Muscle of leg (tissue), 11 donors: ENCODE measurements around the gene LCE2D. TPM values are rescaled to one million over a fixed set of nuclear protein-coding genes. Genes with fewer than 3 reads are reported as not detected.
"Not testable (repeated sequence)": the region's sequence is repeated elsewhere in the genome, so short reads cannot be mapped to it uniquely, and the experiment has no call there.

ENCODE experiments used
- DNase-seq: peaks from one replicate; pipeline ENCODE4 v3.0.0; 2013
- H3K27ac ChIP-seq: one replicate; pipeline ENCODE4 v1.5.1; 2013; ENCODE audit warnings: mild to moderate bottlenecking, low read length, control low read depth
- H3K27me3 ChIP-seq: one replicate; pipeline ENCODE4 v1.6.1; 2013; ENCODE audit warnings: low read length; ENCODE audit not compliant: control insufficient read depth, insufficient read depth
- H3K36me3 ChIP-seq: one replicate; pipeline ENCODE4 v1.6.1; 2013; ENCODE audit warnings: low read length; ENCODE audit not compliant: control insufficient read depth, insufficient read depth
- H3K4me1 ChIP-seq: one replicate; pipeline ENCODE4 v1.6.1; 2013; ENCODE audit warnings: low read length; ENCODE audit not compliant: control insufficient read depth, insufficient read depth
- H3K4me3 ChIP-seq: one replicate; pipeline ENCODE4 v1.5.1; 2013; ENCODE audit warnings: low read length, control low read depth
- H3K9me3 ChIP-seq: replicated peaks from 2 replicates; pipeline ENCODE4 v1.6.1; 2013; ENCODE audit warnings: low read depth, low read length; ENCODE audit not compliant: control insufficient read depth
- WGBS: methylation state at CpG from one replicate; pipeline ENCODE4 v1.1.5; 2013; ENCODE audit warnings: missing lambda C conversion rate; ENCODE audit not compliant: insufficient coverage; 5-methylcytosine and 5-hydroxymethylcytosine counted together
- polyA plus RNA-seq, 8 donors: library from polyadenylated mRNA; unstranded; fragments of 120-200 nt; gene quantifications; one replicate each; pipeline versions ENCODE4 v1.2.1 to v1.2.3, GENCODE V29; 2013; ENCODE audit warnings: inconsistent platforms in 1 of 8, low replicate concordance in 1 of 8; ENCODE audit not compliant: insufficient read length in 8 of 8, insufficient read depth in 1 of 8
- total RNA-seq: library from RNA; stranded (reverse); fragments of 120-200 nt; gene quantifications from one replicate; pipeline ENCODE4 v1.2.4, GENCODE V29; 2013

Gene LCE2D
- total and polyA plus RNA-seq, 9 donors = not detected

DNA sequence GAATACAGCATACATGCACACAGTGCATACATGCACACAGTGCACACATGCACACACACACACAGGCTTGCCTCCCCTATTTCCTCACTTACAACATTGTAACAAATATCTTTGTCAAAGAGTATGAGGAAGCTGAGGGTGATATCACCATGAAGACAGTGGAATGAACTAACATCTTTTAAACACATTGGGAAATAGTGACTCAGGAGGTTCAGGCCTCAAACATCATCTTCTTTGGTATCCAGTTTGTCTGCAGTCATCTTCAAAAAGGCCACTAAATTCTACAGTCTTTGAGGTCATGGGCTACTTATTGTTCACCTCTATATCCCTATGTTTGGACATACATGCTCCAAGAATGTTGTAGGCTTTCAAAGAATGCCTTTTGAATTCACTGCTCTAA is 20.7 kb downstream of the LCE2D start:
- Histone ChIP-seq H3K36me3 (no peaks in the 10 kb centered on the region), H3K27ac (no peak overlapping the region), H3K27me3 (no peaks in the 10 kb centered on the region), H3K9me3 (no peaks in the 10 kb centered on the region), H3K4me3 (no peak overlapping the region), H3K4me1 (no peaks in the 10 kb centered on the region)
- no peak for DNase-seq

DNA sequence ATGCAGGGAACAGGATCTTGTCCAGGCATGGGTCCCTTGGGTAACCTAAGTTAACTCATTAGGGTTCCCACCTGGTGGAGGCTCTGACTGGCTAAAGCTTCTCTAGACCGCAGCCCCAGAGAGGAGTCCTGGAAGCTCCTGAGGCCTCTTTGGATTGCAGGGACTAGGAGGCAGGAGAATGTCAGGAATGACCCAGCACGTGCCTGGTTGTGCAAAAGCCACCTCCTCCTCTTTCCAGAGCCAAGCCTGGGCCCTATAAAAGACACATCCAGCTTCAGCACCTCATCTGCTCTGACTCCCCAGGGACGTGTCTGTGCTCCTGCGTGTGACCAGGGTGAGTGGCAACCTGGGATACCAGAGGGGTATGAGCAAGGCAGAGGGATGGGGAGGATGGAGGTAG is 22.6 kb downstream of the LCE2D start, which contains the start of gene LCE2B:
Gene LCE2B, plus strand, starts transcription at position 301 of the 400 bp plus-strand sequence. CDS start 721 bp downstream, outside the sequence.
- not testable (repeated sequence) for H3K27me3 ChIP-seq, H3K9me3 ChIP-seq, H3K4me3 ChIP-seq, DNase-seq, H3K36me3 ChIP-seq, H3K27ac ChIP-seq, H3K4me1 ChIP-seq
- 63% methylated on average over 1 of the region's 4 CpGs for WGBS

- WGBS = no CpG with 5 or more reads among the region's 4 CpGs
- Histone ChIP-seq H3K27ac (no peak within 1 kb of the TSS), H3K9me3 (no peaks in the 10 kb centered on the region), H3K27me3 (no peaks in the 10 kb centered on the region), H3K4me1 (no peaks in the 10 kb centered on the region), H3K4me3 (no peak within 1 kb of the TSS), H3K36me3 (no peaks in the 10 kb centered on the region)
- DNase-seq = no peak
Observed at GRCh38 chr1:152697701-152698600, 34.8 kb downstream of the LCE2D start, which contains the start of gene LCE2A. LCE2A (plus strand) TSS chr1:152698345; CDS start chr1:152698902, 557 bp downstream.

- no peak for DNase-seq
- no peak overlapping the region for H3K27ac ChIP-seq
- no peaks in the 10 kb centered on the region for H3K36me3 ChIP-seq
- no CpG with 5 or more reads among the region's 4 CpGs for WGBS
- no peaks in the 10 kb centered on the region for H3K27me3 ChIP-seq
- H3K9me3 ChIP-seq = no peaks in the 10 kb centered on the region
- H3K4me3 ChIP-seq = no peak overlapping the region
- H3K4me1 ChIP-seq = no peaks in the 10 kb centered on the region
Observed at GRCh38 chr1:152699746-152700145, 36.6 kb downstream of the LCE2D start.

DNA sequence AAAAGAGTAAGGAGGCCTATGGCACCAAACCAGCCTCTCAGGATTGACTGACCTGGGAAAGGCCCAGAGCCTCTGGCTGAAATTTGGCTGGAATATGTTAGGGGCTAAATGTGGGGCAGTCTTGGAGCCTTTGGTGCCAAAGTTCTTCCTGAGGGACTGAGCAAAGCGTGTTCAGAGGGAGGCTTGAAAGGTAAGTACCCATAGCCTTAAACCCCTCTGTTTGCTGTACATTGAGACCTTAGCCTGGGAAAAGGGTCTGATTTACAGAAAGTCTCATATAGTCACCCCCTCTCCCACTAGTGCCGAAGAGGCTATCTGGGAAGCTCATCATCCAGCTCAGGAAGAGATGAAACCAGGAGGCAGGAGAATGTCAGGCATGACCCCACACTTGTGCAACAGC is 44.7 kb downstream of the LCE2D start, which contains the start of gene LCE4A:
Gene LCE4A, plus strand, starts transcription at position 301 of the 400 bp plus-strand sequence. CDS start 916 bp downstream, outside the sequence.
- Histone ChIP-seq H3K4me3 (no peak within 1 kb of the TSS), H3K27ac (no peak within 1 kb of the TSS), H3K9me3 (no peaks in the 10 kb centered on the region), H3K36me3 (no peaks in the 10 kb centered on the region), H3K4me1 (no peaks in the 10 kb centered on the region), H3K27me3 (peaks cover 2% of the 10 kb centered on the region)
- no peak for DNase-seq
- WGBS = 80% methylated on average over 2 of the region's 2 CpGs

Other genes with a start within 250 kb of the LCE2D start
- not detected for gene CRNN, start 249.1 kb upstream of the LCE2D start, total RNA-seq
- gene CRNN, start 249.1 kb upstream of the LCE2D start, polyA plus RNA-seq = not detected
- gene LCE5A, start 152.6 kb upstream of the LCE2D start, total RNA-seq = not detected
- gene LCE5A, start 152.6 kb upstream of the LCE2D start, polyA plus RNA-seq = not detected
- not detected for gene CRCT1, start 148.9 kb upstream of the LCE2D start, total RNA-seq
- not detected for gene CRCT1, start 148.9 kb upstream of the LCE2D start, polyA plus RNA-seq
- not detected for gene LCE3E, start 96.6 kb upstream of the LCE2D start, total RNA-seq
- not detected for gene LCE3E, start 96.6 kb upstream of the LCE2D start, polyA plus RNA-seq
- not detected for gene LCE3D, start 82.9 kb upstream of the LCE2D start, total RNA-seq
- not detected for gene LCE3D, start 82.9 kb upstream of the LCE2D start, polyA plus RNA-seq
- gene LCE3C, start 63.1 kb upstream of the LCE2D start, total RNA-seq = not detected
- gene LCE3C, start 63.1 kb upstream of the LCE2D start, polyA plus RNA-seq = not detected
- gene LCE3B, start 49.6 kb upstream of the LCE2D start, total RNA-seq = not detected
- not detected for gene LCE3B, start 49.6 kb upstream of the LCE2D start, polyA plus RNA-seq
- not detected for gene LCE3A, start 40.3 kb upstream of the LCE2D start, total RNA-seq
- not detected for gene LCE3A, start 40.3 kb upstream of the LCE2D start, polyA plus RNA-seq
- gene LCE2C, start 11.9 kb downstream of the LCE2D start, total RNA-seq = not detected
- gene LCE2C, start 11.9 kb downstream of the LCE2D start, polyA plus RNA-seq = not detected
- not detected for gene LCE2B, start 22.7 kb downstream of the LCE2D start, total RNA-seq
- gene LCE2B, start 22.7 kb downstream of the LCE2D start, polyA plus RNA-seq = not detected
- not detected for gene LCE2A, start 35.0 kb downstream of the LCE2D start, total RNA-seq
- not detected for gene LCE2A, start 35.0 kb downstream of the LCE2D start, polyA plus RNA-seq
- gene LCE4A, start 44.8 kb downstream of the LCE2D start, total RNA-seq = not detected
- gene LCE4A, start 44.8 kb downstream of the LCE2D start, polyA plus RNA-seq = not detected
- gene KPRP, start 94.6 kb downstream of the LCE2D start, total RNA-seq = not detected
- not detected for gene KPRP, start 94.6 kb downstream of the LCE2D start, polyA plus RNA-seq
- not detected for gene LCE1F, start 111.8 kb downstream of the LCE2D start, total RNA-seq
- not detected for gene LCE1F, start 111.8 kb downstream of the LCE2D start, polyA plus RNA-seq
- not detected for gene LCE1E, start 122.9 kb downstream of the LCE2D start, total RNA-seq
- gene LCE1E, start 122.9 kb downstream of the LCE2D start, polyA plus RNA-seq = not detected
- gene LCE1D, start 133.3 kb downstream of the LCE2D start, total RNA-seq = not detected
- not detected for gene LCE1D, start 133.3 kb downstream of the LCE2D start, polyA plus RNA-seq
- not detected for gene LCE1C, start 143.3 kb downstream of the LCE2D start, total RNA-seq
- gene LCE1C, start 143.3 kb downstream of the LCE2D start, polyA plus RNA-seq = not detected
- not detected for gene LCE1B, start 148.6 kb downstream of the LCE2D start, total RNA-seq
- gene LCE1B, start 148.6 kb downstream of the LCE2D start, polyA plus RNA-seq = not detected
- not detected for gene LCE1A, start 164.1 kb downstream of the LCE2D start, total RNA-seq
- gene LCE1A, start 164.1 kb downstream of the LCE2D start, polyA plus RNA-seq = not detected
- not detected for gene LCE6A, start 179.5 kb downstream of the LCE2D start, total RNA-seq
- gene LCE6A, start 179.5 kb downstream of the LCE2D start, polyA plus RNA-seq = not detected
- gene LCE7A, start 196.6 kb downstream of the LCE2D start, total RNA-seq = not detected
- not detected for gene LCE7A, start 196.6 kb downstream of the LCE2D start, polyA plus RNA-seq
- gene SMCP, start 214.9 kb downstream of the LCE2D start, total RNA-seq = not detected
- gene SMCP, start 214.9 kb downstream of the LCE2D start, polyA plus RNA-seq = not detected
- gene IVL, start 245.2 kb downstream of the LCE2D start, total RNA-seq = not detected
- gene IVL, start 245.2 kb downstream of the LCE2D start, polyA plus RNA-seq = 1 to 10 TPM in 1 of 8 donors, under 1 TPM in 3, not detected in 4; 0.11 to 8.1 (median 0.32) TPM